WI38 (cell line): ENCODE results near the gene COL23A1.

ENCODE experiments used
- H3K4me3 ChIP-seq: 2 replicates; pipeline ENCODE4 v1.5.1; 2011; ENCODE audit warnings: low read depth, mild to moderate bottlenecking, control low read depth, low read length
- TF ChIP-seq, protein P1 (sequence below): IDR thresholded peaks from 2 replicates; pipeline ENCODE4 v1.5.1; 2012; ENCODE audit warnings: low read depth, mild to moderate bottlenecking, control low read depth, low read length

The COL23A1 gene

DNA sequence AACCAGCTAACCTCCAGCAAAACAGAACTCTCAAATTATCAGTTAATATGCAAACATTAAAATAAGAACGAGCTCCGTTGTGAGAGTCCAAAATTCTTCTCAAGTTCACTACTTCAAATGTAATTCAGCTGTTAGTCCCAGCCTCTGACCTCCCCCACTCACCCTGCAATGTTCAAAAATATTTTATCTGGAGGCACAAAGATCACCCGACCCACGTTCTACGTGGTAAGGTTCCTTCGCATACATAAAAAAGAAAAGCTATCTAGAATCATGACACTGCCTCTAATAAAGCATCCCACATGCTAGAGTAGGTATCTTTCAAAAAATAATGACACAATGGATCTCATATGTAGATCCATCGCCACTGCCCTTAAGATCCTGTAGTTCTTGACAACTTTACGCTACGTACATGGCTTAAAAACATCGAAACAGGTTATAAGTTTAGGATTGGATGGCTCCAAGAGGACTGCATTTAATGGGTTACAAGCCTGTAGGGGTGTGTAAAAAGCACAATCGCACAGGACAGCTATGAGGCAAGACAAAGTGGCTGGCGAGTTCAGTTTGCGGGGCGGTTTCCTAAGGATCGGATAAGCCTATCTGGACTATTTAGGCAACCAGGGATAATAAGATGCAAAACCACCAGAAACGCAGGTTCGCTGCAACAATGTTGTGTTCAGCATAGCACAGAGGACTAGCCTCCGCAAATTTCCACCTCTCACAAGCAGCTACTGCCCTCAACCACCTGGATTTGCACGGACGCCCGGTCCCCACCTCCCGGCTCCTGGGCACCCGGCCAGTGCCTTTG, 35.7 kb upstream of the COL23A1 start:
- TF ChIP-seq, protein P1, sequence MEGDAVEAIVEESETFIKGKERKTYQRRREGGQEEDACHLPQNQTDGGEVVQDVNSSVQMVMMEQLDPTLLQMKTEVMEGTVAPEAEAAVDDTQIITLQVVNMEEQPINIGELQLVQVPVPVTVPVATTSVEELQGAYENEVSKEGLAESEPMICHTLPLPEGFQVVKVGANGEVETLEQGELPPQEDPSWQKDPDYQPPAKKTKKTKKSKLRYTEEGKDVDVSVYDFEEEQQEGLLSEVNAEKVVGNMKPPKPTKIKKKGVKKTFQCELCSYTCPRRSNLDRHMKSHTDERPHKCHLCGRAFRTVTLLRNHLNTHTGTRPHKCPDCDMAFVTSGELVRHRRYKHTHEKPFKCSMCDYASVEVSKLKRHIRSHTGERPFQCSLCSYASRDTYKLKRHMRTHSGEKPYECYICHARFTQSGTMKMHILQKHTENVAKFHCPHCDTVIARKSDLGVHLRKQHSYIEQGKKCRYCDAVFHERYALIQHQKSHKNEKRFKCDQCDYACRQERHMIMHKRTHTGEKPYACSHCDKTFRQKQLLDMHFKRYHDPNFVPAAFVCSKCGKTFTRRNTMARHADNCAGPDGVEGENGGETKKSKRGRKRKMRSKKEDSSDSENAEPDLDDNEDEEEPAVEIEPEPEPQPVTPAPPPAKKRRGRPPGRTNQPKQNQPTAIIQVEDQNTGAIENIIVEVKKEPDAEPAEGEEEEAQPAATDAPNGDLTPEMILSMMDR: no peak
- H3K4me3 ChIP-seq: peak overlapping the region; percentile 90

- H3K4me3 ChIP-seq: peak overlapping the region; percentile 90
- TF ChIP-seq, protein P1: no peak
Observed at GRCh38 chr5:178624631-178625546, 34.7 kb upstream of the COL23A1 start.

DNA sequence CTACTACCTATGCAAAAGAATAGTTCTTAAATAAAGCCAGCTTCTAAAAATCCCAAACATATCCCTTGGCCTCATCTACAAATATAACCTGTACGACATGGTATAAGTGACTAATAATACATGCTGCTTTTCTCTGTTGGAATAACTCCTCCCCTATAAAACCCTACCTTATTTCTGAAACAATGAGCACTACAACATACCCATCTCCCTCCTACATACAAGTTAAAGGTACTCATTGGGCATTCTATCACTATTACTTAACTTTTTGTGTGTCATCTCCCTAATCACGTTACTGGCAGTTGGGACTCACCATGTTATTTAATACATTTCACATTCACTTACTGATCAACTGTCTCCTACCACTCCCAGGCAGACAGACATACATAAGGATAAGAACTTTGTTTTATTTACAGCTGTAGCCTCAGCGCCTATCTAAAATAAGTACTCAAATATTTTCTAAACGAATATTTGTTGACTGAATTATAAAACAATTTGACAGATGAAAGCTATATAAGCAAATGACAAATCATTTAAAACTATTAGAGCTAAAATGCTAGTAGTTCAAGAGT, 32.6 kb upstream of the COL23A1 start:
- no peak overlapping the region for H3K4me3 ChIP-seq
- TF ChIP-seq, protein P1: no peak

DNA sequence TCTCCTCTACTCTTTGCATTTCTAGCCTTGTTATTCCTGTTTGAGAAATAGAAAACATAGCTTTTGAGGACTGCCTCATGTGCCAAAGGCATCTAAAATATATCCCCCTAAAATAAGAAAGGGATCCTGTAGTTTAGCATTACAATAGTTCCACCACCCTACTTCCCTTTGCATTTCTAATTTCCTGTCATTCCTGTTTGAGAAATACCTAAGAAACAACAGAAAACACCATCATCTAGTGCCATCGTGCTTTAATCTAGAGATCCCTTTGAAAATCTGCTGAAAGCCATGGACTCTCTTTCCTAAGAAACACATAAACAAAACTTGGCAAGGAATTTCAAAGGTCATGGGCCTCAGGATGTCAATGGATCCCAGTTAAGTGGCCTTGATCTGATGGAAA, 29.2 kb upstream of the COL23A1 start:
- TF ChIP-seq, protein P1: no peak
- H3K4me3 ChIP-seq: no peak overlapping the region

DNA sequence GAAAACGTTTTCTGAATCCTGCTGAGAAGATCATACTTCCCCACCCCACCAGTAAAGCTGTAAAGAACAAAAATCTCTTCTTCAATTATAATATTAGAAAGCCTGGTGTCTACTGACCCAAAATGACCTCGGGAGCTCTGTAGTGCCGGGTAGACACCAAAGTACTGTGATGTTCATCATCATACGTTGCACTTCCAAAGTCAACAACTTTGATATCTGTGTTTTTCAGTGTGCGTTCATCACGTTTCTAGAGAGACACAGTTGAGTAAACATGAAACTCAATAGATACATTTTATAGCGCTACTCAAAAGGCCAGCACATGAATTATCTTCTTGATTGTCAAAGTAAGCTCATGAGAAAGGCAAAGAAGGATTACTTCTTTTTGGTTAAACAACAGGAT, 22.1 kb upstream of the COL23A1 start:
- H3K4me3 ChIP-seq: no peak overlapping the region
- TF ChIP-seq, protein P1: no peak

DNA sequence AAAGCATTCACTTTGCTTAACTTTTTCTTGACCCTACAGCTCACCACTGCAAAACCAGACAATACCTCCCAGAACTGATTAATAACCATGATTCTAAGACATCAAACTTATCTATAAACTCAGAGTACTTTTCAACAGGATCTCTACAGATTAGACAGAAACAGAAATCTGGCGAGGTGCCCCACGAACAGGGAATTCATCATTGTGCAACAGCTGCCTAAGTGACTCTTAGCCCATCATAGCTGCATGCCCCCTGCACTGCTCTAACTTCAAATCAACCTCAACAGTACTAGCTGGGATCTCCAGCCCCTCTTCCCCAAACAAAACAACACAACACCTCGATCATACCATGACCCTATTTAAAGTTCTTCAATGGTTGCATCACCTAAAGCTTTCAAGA, 16.1 kb upstream of the COL23A1 start:
- TF ChIP-seq, protein P1: no peak
- no peak overlapping the region for H3K4me3 ChIP-seq
